Large intestine (tissue), 3 donors: ENCODE data around the gene TDRD9. TPM values are rescaled to one million over a fixed set of nuclear protein-coding genes. Genes with fewer than 3 reads are reported as not detected.

Experiments used
- DNase-seq, 2 donors: peaks; one replicate each; pipeline versions ENCODE4 v3.0.0 to v3.0.0-alpha.2; 2013
- H3K27ac ChIP-seq: one replicate; pipeline ENCODE4 v1.5.1; 2013; ENCODE audit warnings: low read length
- H3K27me3 ChIP-seq: 2 replicates; pipeline ENCODE4 v1.6.1; 2013; ENCODE audit warnings: low read length; ENCODE audit not compliant: control insufficient read depth, insufficient read depth
- H3K36me3 ChIP-seq: 2 replicates; pipeline ENCODE4 v1.6.1; 2013; ENCODE audit warnings: low read length; ENCODE audit not compliant: control insufficient read depth, insufficient read depth
- H3K4me1 ChIP-seq: one replicate; pipeline ENCODE4 v1.6.1; 2013; ENCODE audit warnings: low read length; ENCODE audit not compliant: control insufficient read depth, insufficient read depth
- H3K4me3 ChIP-seq: one replicate; pipeline ENCODE4 v1.5.1; 2013; ENCODE audit warnings: low read length
- H3K9me3 ChIP-seq: one replicate; pipeline ENCODE4 v1.6.1; 2013; ENCODE audit warnings: mild to moderate bottlenecking, low read depth, low read length, moderate library complexity; ENCODE audit not compliant: control insufficient read depth
- WGBS: methylation state at CpG from one replicate; pipeline ENCODE4 v1.1.5; 2013; ENCODE audit warnings: low lambda C conversion rate; ENCODE audit not compliant: insufficient coverage; 5-methylcytosine and 5-hydroxymethylcytosine counted together
- polyA plus RNA-seq: library from polyadenylated mRNA; unstranded; fragments of 120-200 nt; gene quantifications from one replicate; pipeline ENCODE4 v1.2.1, GENCODE V29; 2013

TDRD9 gene
- polyA plus RNA-seq, 1 donor: 0.46 TPM

DNA sequence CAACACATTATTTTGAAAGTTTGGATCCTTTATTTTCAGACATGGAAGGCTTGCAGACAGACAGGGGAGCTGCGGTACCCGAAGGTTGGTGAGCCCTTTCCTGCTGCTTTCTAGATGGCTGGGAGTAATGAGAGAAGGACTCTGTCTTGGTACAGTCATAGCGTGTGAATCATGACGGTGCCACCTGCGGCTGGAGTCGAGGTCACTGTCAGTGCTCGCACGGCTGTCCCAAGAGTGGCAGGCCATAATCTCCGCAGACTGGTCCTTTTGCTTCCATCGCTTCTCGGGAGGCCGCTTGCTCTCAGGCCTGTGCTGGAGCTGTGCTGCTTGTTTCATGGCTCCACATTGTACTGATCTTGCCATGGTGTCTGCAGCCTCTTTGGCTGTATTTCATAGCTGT lies 78.9 kb downstream of the TDRD9 start:
- Histone ChIP-seq H3K36me3 (no peaks in the 10 kb centered on the region), H3K27me3 (peaks cover 3% of the 10 kb centered on the region), H3K9me3 (no peaks in the 10 kb centered on the region), H3K4me3 (no peak overlapping the region), H3K27ac (no peak overlapping the region), H3K4me1 (no peaks in the 10 kb centered on the region)
- WGBS: no CpG with 5 or more reads among the region's 12 CpGs
- DNase-seq: no peak

DNA sequence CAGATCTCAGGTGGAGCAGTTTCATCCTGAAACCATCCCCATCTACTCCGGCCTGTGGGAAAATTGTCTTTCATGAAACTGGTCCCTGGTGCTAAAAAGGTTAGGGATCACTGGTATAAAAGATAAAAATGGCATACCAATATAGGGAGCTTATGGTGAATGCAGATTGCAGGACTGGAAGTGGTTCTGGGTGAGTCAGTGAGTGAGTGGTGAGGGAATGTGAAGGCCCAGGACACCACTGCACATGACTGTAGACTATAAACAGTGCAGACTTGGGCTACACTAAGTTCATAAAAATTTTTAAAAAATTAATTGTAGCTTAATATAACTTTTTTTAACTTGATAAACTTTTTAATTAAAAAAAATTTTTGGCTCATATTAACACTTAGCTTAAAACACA lies 81.0 kb downstream of the TDRD9 start:
- WGBS: no CpG with 5 or more reads among the region's 1 CpG
- Histone ChIP-seq H3K4me3 (no peak overlapping the region), H3K36me3 (no peaks in the 10 kb centered on the region), H3K27me3 (no peaks in the 10 kb centered on the region), H3K27ac (no peak overlapping the region), H3K4me1 (no peaks in the 10 kb centered on the region), H3K9me3 (no peaks in the 10 kb centered on the region)
- no peak for DNase-seq

DNA sequence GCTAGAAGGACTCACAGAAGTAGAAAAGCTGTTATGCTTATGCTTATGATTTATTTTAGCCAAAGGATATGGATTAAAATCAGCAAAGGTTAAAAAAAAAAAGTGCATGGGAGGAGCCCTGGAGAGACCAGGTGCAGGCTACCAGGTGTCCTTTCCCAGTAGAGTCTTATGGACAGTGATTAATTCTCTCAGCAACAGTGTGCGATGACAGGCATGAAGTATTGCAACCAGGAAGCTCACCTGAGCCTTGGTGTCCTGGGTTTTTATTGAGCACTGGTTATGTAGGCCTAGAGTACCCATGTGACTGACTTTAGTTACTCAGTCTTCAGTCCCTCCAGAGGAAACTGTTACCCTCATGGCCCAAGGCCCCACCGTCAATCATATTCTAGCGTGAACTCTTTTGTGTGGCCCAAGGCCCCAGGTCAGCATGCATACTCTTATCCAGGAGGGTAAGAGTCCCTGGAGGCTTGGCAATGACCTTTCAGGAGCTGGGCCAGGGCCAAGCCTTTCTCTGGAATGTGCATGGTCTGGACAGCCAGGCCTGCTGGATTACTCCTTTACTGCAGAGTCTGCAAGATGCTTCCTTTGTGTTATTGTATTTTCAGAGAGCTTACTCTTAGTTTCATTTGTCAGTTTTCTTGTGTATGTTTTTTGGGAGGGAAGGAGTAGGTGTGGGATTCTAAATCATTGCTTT lies 83.7 kb downstream of the TDRD9 start:
- no CpG with 5 or more reads among the region's 3 CpGs for WGBS
- no peak overlapping the region for H3K27ac ChIP-seq
- no peak overlapping the region for H3K4me3 ChIP-seq
- H3K36me3 ChIP-seq: no peaks in the 10 kb centered on the region
- H3K27me3 ChIP-seq: no peaks in the 10 kb centered on the region
- no peak for DNase-seq
- H3K9me3 ChIP-seq: no peaks in the 10 kb centered on the region
- no peaks in the 10 kb centered on the region for H3K4me1 ChIP-seq

DNA sequence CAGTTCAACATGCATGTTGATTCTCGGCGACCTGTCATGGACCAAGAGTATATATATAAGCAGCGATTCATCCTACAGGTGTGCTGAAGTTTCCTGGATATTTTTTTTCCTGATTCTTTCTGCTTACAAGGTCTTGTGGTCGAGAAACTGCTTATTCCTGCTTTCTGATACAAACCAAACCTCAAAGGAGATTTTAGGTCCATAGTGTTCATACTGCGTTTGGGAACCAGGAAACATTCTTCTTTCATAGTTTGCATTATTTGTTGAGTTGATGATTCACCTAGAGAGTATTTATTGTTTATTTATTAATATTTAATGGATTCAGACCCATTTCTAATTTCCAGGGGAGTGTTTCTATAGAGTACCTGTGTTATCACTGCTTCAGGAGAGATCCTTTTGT lies 86.5 kb downstream of the TDRD9 start:
- Histone ChIP-seq H3K27ac (no peak overlapping the region), H3K9me3 (no peaks in the 10 kb centered on the region), H3K27me3 (peaks cover 4% of the 10 kb centered on the region), H3K36me3 (no peaks in the 10 kb centered on the region), H3K4me3 (no peak overlapping the region), H3K4me1 (no peaks in the 10 kb centered on the region)
- WGBS: 60% methylated on average over 1 of the region's 5 CpGs
- no peak for DNase-seq

DNA sequence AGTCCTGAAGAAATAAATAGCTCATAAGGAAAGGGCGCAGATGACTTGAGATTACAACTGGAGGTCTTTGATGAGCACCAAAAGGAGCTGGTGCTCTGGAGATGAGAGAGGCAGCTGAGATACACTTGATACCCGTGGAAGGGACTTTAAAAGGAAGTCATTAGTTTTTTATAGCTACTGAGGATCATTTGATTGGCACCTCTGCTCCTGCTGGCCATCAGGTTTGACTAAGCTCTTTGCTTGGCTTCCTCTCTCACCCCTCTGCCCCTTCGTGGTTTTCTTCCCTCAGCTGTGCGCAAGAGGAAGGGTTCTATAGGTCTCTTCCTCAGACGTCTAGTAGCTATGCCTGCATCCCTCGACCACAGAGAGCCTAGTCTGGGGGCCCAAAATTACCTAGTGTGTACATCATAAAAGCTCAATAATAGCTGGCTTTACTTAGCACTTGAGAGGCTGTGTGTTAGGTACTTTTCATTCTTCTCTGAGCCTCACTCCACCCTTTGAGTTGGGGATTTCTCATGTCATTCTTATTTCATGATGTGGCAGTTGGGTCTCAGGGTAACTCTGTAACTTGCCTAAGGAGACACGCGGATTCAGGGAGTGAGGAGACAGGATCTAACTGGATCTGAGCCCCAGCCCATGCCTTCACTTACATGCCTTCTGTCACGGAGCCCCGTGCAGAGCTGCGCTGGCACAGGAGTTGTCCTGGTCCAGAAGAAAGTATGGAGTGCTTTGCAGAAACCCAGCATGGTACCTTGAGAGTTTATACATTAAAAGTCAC lies 88.8 kb downstream of the TDRD9 start:
- no peak for DNase-seq
- Histone ChIP-seq H3K36me3 (no peaks in the 10 kb centered on the region), H3K27ac (no peak overlapping the region), H3K4me1 (no peaks in the 10 kb centered on the region), H3K4me3 (no peak overlapping the region), H3K27me3 (peaks cover 4% of the 10 kb centered on the region), H3K9me3 (no peaks in the 10 kb centered on the region)
- 100% methylated on average over 1 of the region's 11 CpGs for WGBS

DNA sequence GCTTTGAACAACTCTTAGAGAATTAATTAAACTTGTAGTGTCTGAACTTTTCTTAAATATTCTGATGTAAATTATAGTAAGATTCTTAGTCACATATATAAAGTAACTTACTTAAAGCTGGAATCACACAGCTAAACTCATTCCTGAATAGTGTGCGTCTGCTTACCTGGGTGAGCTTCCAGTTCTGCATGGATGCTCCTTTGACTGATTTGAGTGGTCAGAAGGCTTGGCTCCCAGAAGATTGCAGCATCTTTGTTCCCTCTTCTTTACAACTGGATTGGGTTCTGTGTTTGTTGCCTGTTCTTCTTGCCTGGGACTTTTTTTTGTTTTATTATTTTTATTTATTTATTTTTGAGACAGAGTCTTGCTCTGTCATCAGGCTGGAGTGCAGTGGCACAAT lies 90.8 kb downstream of the TDRD9 start:
- H3K9me3 ChIP-seq: no peaks in the 10 kb centered on the region
- no peak overlapping the region for H3K4me3 ChIP-seq
- DNase-seq: no peak
- H3K36me3 ChIP-seq: no peaks in the 10 kb centered on the region
- no peaks in the 10 kb centered on the region for H3K4me1 ChIP-seq
- WGBS: no CpG with 5 or more reads among the region's 1 CpG
- H3K27me3 ChIP-seq: peaks cover 4% of the 10 kb centered on the region
- H3K27ac ChIP-seq: no peak overlapping the region

DNA sequence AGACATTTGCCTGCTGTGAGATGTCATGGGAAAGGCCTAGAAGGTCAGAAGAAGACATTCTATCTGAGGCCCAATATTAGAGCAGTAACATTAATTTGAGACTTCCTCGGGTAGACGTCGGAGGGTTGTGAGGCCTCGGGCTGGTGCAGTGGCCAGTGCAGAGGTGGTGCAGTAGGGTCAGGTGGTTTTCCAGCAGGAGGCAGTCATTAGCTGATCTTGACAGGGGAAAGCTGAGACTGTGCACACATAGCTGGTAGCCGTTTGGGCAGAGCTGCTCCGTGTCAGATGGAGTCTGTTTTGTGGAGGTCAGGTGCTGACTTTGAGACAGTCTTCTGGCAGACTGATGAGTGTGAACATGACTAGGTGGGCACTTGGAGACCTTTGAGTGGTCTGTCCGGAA lies 91.5 kb downstream of the TDRD9 start:
- Histone ChIP-seq H3K27ac (no peak overlapping the region), H3K27me3 (peaks cover 4% of the 10 kb centered on the region), H3K4me1 (no peaks in the 10 kb centered on the region), H3K36me3 (no peaks in the 10 kb centered on the region), H3K4me3 (no peak overlapping the region), H3K9me3 (no peaks in the 10 kb centered on the region)
- DNase-seq: no peak
- no CpG with 5 or more reads among the region's 7 CpGs for WGBS

DNA sequence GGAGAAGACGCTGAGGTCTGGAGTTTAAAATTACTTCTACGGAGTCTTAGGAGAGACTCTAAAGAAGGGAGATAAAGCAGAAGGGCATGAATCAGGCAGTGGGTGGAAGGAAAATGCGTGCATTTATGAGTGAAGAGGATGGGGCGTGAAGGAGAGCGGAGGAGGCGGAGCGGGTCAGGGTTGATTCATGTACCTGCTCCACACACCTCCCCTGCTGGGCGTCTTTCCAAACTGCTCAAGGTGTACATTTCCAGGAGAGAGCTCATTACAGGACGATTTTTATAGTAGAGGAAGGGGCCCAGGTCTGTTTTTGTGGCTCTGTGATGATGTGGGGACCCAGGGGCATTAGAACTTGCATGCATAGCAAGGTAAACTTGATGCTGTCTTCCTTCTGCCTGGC lies 92.2 kb downstream of the TDRD9 start:
- Histone ChIP-seq H3K27me3 (peaks cover 4% of the 10 kb centered on the region), H3K4me1 (no peaks in the 10 kb centered on the region), H3K9me3 (no peaks in the 10 kb centered on the region), H3K27ac (no peak overlapping the region), H3K36me3 (no peaks in the 10 kb centered on the region), H3K4me3 (no peak overlapping the region)
- no peak for DNase-seq
- WGBS: 82% methylated on average over 2 of the region's 9 CpGs

DNA sequence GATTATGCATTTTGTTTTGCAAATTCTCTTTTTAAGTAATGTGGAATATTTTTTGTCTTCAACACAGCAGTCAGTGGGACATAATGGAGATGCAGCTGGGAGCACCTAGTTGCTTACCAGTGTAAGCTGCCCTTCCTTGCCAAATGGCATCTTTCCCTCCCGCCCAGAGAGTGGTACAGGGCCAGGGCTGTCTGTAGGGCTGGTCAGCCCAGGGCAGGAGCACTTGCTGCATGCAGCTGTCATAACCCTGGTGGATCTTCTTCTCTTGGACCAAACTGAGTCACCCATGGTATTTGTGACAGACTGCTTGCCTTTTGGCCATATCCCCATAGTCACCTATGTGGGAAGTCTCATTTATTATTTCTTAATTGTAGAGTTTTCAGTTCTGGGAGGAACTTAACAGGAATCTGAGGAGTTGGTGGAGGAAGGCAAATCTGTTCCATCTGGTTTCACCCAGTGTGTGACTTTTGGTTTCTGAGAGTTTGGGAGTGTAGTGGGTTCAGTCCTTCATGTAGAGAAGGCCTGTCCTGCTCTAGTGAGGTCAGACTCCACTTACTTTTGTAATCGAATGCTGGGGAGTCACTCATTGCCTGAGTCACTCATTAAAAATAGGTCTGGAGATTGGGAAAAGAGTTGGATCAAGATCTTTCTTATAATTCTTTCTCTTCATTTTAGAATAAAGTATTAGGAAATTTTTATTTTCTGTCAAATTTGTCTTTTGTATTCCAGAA lies 95.2 kb downstream of the TDRD9 start:
- Histone ChIP-seq H3K9me3 (no peaks in the 10 kb centered on the region), H3K27ac (no peak overlapping the region), H3K4me3 (no peak overlapping the region), H3K27me3 (peaks cover 2% of the 10 kb centered on the region), H3K36me3 (no peaks in the 10 kb centered on the region), H3K4me1 (no peaks in the 10 kb centered on the region)
- 100% methylated on average over 1 of the region's 2 CpGs for whole genome bisulfite sequencing
- DNase-seq: no peak

DNA sequence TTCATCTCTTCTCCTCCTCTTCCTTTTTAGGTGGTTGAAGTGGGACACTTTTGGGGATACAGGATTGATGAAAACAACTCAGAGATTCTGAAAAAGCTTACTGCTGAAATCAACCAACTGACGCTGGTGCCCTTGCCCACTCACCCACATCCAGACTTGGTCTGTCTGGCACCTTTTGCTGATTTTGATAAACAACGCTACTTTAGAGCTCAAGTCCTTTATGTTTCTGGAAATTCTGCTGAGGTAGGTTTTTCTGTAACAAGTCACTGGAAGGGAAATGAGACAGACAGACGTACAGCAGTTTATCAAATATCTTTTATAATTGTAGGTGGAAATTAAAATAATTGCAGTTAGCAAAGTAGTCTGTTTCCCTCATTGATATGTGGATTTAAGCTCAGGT lies 97.3 kb downstream of the TDRD9 start:
- H3K27ac ChIP-seq: no peak overlapping the region
- H3K27me3 ChIP-seq: no peaks in the 10 kb centered on the region
- no peak overlapping the region for H3K4me3 ChIP-seq
- no peaks in the 10 kb centered on the region for H3K4me1 ChIP-seq
- no peaks in the 10 kb centered on the region for H3K36me3 ChIP-seq
- WGBS: 69% methylated on average over 2 of the region's 3 CpGs
- DNase-seq: no peak
- no peaks in the 10 kb centered on the region for H3K9me3 ChIP-seq
